GM21390 (cell line): ENCODE results near the gene EIF4E3.

Source experiments
- ATAC-seq: cut with Tn5 transposase; IDR thresholded peaks from one replicate; pipeline ENCODE4 v1.9.1; 2021; ENCODE audit not compliant: unreplicated experiment

The EIF4E3 gene

GRCh38 chr3:71725271-71725991, at the start of gene EIF4E3:
Gene EIF4E3, minus strand, starts transcription at chr3:71725402. Its CDS starts 35 bp downstream, at chr3:71725367.
- peak; percentile 58 for ATAC-seq

DNA sequence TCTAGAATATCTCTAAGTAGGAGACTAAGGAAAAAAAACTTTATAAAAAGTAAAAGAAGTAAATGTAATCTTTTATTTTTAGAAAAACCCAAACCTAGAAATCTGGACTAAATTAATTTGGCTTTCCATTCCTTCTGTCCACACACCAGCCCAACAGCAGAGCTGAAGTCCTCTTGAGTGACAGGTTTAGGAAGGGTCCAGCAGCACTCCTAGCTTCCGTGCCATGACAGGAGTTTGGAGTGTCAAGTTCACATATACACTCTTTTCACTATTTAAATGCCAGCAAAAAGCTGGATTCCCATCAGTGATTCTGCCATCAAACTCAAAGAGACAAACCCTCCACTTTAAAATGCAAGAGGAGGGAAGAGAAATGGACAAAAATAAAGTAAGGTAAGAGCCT, 46.7 kb upstream of the EIF4E3 start:
- no peak for ATAC-seq

DNA sequence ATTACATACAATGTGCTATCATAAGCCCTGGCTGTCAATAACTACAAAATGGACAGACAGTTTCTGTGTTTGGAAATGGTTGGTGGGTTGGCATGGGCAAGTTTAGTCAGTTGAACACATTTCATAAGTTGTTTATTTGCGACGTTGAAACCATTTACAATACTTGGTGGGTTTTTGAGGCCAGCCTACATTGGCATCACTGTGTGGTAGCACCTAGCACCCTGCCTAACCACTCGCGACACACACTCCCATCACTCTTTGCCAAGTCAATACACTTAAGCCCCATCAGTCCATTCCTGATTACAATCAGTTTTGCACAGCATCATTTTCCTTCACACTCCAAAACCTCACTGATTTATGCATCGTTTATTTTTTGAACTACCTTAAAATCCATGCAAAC, 45.9 kb upstream of the EIF4E3 start:
- no peak for ATAC-seq

DNA sequence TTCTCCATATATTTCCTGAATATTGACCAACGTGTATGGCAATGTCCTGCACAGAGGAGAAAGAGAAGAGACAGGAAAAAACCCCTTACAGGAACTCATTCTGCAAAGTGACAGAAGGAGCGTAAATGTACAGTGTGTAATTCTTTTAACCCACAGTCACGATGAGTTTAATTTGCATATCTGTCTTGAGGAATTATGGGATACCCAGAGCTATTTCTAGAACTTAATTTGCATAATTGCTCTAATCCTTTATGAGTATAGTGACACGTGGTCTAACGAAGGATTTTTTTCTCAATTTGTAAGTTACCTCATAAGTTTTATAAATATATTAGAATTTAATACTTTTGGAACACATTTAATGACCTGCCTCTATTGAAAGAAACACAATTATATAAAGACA, 38.2 kb upstream of the EIF4E3 start:
- no peak for ATAC-seq

DNA sequence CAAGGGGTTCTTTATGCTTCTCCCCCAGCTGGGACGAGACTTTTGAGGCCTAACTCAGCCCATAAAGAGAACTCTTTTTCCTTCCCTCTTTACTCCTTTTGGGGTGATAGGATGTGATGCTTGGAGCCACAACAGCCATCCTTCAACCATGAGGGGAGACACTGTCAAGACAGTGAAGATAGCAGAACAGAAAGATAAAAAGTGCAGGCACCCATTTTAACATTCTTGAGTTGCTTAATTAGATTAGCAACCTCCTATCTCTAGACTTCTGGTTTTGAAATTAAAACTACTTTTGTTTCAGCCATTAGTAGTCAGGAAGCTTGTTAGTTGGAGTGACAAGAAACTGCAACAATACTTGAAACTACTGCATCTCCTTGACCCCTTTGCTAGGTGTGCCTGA, 34.9 kb upstream of the EIF4E3 start:
- no peak for ATAC-seq

- ATAC-seq = no peak
Observed at GRCh38 chr3:71759401-71759800, 34.2 kb upstream of the EIF4E3 start.

DNA sequence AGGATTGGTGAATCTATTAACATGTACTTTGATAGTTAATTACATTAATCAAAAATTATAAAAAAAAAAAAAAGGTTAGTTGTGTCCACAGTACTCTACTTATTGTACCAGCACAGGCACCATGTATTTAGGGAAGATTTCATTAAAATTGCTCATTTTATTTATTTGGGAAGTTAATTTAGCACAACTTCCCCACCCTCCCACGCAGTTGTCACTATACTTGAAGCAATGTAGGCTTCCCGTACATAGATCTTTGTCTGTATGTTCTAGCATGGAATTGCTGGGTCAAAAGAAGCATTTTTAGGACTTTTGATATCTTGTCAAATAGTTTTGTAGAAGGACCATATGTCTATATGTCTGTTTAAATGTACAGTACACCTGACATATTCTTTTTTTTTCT, 32.9 kb upstream of the EIF4E3 start:
- no peak for ATAC-seq

DNA sequence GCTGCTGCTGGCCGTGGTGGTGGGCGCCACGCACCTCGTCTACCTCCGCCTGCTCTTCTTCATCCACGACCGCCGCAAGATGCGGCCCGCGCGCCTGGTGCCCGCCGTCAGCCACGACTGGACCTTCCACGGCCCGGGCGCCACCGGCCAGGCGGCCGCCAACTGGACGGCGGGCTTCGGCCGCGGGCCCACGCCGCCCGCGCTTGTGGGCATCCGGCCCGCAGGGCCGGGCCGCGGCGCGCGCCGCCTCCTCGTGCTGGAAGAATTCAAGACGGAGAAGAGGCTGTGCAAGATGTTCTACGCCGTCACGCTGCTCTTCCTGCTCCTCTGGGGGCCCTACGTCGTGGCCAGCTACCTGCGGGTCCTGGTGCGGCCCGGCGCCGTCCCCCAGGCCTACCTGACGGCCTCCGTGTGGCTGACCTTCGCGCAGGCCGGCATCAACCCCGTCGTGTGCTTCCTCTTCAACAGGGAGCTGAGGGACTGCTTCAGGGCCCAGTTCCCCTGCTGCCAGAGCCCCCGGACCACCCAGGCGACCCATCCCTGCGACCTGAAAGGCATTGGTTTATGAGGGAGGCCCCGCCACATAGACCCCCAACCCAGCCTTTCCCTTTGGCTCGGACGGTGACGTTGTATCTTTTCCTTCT, 29.5 kb upstream of the EIF4E3 start:
- no peak for ATAC-seq

DNA sequence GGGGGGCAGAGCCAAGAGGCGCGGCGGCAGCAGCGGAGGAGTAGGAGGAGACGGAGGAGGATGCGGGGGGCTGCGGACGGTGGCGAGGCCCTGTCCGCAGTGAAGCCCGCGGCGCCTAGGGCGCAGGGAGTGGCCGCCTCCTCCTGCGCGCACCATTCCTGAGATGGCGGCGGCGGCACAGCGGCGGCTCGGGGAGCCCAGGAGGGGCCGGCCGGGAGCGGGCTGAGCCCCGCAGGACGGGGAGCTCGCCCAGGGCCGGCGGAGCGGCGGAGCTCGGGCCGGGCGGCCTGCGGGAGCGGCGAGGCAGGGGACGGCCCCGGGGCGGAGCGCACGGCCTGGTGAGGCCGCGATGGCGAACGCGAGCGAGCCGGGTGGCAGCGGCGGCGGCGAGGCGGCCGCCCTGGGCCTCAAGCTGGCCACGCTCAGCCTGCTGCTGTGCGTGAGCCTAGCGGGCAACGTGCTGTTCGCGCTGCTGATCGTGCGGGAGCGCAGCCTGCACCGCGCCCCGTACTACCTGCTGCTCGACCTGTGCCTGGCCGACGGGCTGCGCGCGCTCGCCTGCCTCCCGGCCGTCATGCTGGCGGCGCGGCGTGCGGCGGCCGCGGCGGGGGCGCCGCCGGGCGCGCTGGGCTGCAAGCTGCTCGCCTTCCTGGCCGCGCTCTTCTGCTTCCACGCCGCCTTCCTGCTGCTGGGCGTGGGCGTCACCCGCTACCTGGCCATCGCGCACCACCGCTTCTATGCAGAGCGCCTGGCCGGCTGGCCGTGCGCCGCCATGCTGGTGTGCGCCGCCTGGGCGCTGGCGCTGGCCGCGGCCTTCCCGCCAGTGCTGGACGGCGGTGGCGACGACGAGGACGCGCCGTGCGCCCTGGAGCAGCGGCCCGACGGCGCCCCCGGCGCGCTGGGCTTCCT, 28.8 kb upstream of the EIF4E3 start, which contains the start of gene GPR27:
GPR27 (plus strand) TSS at position 155 of the 909 bp plus-strand sequence; CDS start at position 350, 195 bp downstream.
- no peak for ATAC-seq

DNA sequence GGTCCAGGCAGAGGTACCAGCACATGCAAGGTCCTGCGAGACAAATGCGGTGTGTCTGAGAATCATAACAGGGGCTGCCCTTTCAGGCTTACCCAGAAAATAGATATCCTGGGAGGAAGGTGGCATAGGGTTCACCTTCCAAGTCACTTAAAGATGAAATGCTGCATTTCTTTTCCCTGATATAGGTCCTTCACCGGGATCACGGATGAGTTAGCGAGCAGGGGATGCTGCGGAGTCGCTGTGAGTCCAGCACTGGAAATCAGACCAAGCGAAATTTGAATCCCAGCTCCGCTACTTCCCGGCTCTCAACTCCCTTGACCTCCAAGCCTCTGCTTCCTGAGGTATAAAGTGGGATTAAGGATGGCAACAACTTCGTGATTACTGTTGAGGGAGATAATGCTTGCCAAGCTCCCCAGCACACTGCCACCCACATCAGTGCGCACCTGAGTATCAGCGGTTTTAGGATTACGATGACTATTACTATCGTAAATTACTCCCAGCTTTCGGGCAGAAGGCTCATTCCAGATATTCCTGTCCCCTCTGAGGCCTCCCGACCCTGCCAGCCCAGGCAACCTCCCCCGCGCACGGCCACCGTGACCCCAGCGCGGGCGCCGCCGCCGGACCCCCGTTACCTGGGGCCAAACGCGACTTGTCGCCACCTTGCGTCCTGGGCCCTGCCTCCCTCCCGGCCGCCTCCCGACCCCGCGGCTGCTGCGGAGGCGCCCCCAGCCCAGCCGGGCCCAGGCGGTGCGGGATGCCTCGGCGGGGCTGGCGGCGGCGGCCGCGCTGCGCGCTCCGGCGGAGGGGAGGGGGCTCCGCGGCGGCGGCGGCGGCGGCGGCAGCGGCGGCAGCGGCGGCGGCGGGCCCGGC, 27.9 kb upstream of the EIF4E3 start:
- no peak for ATAC-seq

DNA sequence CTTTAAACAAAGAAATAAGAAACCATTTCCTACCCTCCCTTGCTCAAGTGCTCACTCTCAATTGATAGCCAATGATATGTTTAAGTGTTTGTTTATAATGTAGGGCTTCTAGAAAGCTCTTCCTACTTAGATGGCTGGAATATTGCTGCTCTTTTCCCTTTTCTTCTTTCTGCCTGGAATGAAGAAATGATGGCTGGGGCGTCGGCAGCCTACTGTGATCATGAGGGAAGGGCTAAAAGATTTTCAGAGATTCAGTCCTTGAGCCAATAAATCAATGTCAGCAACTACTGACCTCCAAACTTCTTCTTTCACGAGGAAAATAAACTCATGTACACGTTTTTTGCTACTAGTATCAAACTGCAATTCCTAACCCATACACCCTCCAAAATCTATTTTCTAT, 26.4 kb upstream of the EIF4E3 start:
- ATAC-seq = no peak

DNA sequence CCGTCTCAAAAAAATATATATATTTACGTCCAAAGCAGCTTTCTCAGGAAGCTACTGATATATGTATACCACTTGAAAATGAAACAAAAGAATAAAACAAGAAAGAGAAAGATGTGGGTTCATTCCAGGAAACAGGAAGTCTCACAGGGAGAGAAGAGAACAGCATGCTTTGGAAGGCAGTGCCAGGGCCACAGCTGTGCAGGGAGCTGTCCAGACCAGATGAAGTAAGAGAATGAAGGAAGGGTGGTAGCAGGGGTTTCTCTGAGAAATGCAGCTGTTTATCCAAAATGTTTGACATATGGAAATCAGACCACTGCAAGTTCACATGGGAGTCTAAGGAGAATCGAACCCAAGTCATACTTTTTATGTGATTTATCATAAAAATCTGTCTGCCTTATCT, 19.5 kb upstream of the EIF4E3 start:
- no peak for ATAC-seq

DNA sequence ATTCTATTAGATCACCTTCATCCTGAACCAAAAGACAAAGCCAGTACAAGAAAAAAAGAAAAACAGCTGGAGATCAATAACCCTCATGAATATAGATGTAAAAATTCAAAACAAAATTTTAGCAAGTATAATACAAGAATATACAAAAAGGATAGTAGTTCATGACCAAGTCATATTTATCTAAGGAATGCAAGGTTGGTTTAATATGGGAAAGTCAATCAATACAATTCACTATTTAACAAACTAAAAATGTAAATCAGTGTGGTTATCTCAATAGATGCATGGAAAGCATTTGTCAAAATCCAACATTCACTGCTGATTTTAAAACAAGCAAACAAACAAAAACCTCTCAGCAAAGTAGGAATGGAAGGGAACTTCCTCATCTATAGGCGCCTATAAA, 17.4 kb upstream of the EIF4E3 start:
- ATAC-seq = no peak

DNA sequence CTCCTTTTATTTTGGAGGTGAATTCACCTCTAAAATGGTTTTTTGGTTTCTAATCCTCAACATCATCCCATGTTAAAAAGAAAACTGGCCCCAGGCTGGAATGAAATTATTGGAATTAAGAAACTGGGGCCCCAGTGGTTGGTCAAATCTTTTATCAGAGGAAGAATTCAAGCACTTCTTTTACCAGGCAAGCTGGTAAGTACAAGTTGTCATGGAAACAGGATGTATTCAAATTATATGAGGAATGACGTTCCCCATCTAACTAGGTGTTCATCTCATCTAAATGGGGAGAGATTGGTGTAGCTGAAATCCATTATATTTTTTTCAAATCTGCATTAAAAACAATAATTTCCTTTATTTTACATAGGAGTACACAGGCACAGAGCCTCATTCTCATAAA, 9.7 kb upstream of the EIF4E3 start:
- ATAC-seq = no peak

DNA sequence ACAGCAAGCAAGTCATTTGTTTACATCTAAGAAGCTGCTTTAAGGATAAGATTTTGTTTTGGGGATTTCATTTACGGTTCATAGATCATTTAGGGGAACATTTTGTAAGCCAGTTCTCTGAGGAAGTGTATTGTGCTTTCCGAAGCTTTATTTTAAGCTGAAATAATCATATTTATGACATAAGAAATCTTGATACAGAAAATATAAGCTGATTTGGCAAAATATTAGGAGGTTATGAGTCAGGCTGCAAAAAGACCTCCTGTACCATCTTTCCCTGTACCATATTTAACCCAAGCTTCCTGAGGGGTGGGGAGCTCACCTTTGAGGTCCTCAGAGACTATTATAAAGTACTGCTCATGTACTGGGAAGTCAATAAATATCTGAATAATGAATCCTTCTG, 8.1 kb upstream of the EIF4E3 start:
- no peak for ATAC-seq

DNA sequence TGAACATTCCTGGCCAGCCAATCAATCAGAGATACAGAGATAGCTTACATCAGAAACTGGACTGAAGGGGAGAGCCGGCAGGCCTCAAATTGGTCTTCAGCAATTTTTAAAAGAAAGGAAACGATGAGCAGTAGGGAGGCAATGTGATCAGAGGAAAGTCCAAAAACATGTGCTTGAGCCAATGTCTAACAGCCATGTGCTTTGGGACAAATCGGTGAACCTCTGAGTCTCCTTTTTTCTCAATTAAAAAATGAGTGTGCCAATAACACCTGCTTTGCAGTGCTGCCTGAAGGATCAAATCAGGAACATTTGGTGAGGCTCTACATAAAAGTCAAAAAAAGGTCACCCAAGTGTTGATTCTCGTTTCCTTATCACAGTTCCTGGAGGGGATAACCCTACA, 7.4 kb upstream of the EIF4E3 start:
- no peak for ATAC-seq

DNA sequence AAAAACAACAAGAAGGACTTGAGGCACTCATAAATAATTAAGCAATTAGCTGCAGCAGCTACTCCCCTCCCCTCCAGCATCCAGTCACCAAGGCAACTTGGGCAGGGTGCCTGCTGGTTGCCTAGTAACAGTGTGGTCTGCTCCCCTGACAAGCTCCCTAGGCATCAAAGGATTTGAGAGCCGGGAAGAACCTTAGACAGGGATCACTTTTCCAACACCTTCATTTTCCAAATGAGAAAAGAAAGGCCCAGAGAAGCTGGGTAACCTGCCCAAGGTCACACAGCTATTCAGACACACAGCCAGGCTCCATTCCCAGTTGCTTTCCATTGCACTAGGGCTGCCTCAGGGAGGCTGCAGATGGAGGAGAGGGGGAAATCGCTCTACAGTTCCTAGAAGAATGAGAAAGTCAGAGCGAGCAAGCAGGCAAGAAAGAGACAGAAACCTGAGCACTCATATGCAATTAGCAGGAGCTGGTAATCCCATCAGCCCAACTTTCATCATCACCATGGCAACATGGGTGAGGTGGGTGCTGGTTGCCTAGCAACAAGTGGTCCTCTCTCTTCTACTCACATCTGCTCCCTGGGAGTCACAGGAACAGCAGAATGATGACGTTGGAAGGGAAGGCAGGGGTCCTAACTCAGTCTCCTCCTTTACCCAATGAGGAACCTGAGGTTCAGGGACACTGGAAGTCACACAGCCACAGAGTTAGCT, 3.6 kb upstream of the EIF4E3 start:
- no peak for ATAC-seq

DNA sequence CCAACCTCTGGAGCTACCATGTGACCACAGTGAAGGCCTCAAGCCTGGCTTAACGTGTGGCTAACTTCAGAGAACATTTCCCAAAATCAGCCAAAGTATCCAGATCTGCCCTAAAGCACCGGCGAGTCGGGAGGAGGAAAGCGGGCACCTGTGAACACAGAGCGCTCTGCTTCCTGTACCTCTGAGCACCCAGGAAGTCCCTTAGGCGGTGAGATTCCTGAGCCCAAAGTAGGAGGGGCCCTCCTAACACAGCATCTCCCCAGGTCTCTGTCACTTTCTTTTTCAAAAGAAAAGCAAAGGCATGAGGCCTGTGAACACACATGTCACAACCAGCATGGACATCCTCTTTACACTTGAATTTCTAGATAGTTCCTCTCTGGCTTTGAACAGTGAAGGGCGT, 944 bp upstream of the EIF4E3 start:
- ATAC-seq = no peak

- ATAC-seq = peak; percentile 40
Observed at GRCh38 chr3:71724584-71725270, 475 bp downstream of the EIF4E3 start.

GRCh38 chr3:71724171-71724453, 1.1 kb downstream of the EIF4E3 start:
- ATAC-seq = no peak
